HepG2 (cell line): ENCODE measurements around the gene ETFA. TPM values are rescaled to one million over a fixed set of nuclear protein-coding genes. Genes with fewer than 3 reads are reported as not detected.

Experiments used
- ATAC-seq: fragments of 200-7000 bp; cut with Tn5 transposase; 3 replicates; pipeline ENCODE4 v1.9.1; 2020; ENCODE audit warnings: mild to moderate bottlenecking, moderate library complexity
- BruUV-seq: library from RNA; stranded (reverse); fragments of 400-500 nt; replicated peaks from 2 replicates; lab custom pipeline; 2021; lab: Mats Ljungman, UMichigan
- CTCF ChIA-PET: fragments of 300-600 bp; formaldehyde crosslinking; extraction: SDS; loops from one replicate; lab custom pipeline; 2021; ENCODE audit warnings: low total read pairs, inconsistent platforms, low intra/inter-chr PET ratio; lab: Yijun Ruan, JAX
- POLR2A ChIA-PET: fragments of 350-600 bp; sonication (Branson Sonifier 250); formaldehyde crosslinking; loops from one replicate; lab custom pipeline; 2020; ENCODE audit warnings: antibody characterized with exemption, inconsistent platforms; lab: Yijun Ruan, JAX
- DNase-seq: peaks from one replicate; pipeline ENCODE4 v3.0.0-alpha.2; 2015; ENCODE audit warnings: low spot score
- FAIRE-seq: peaks from 3 replicates; lab custom pipeline; 2011; peaks lifted over from hg19 to GRCh38; lab: Jason Lieb, UNC
- H2AFZ ChIP-seq: one replicate; pipeline ENCODE4 v1.6.1; 2011; ENCODE audit warnings: low read length, inconsistent platforms
- H3K27ac ChIP-seq: fragments of 300-600 bp; 3 replicates; pipeline ENCODE4 v1.8.0; 2011; ENCODE audit warnings: mixed run types, mild to moderate bottlenecking, mixed read lengths, low read length, inconsistent platforms; ENCODE audit not compliant: insufficient read depth; ENCODE audit errors: extremely low read length
- H3K27me3 ChIP-seq, 2 experiments: fragments of 200-600 bp in 1 of 2; 2 replicates in 1 of 2; 3 replicates in 1 of 2; pipeline versions ENCODE4 v1.6.0 to v1.8.0; 2011; ENCODE audit warnings: low read length in 2 of 2, mild to moderate bottlenecking in 2 of 2, moderate library complexity in 2 of 2, inconsistent platforms in 1 of 2; ENCODE audit not compliant: insufficient read depth in 2 of 2, control insufficient read depth in 1 of 2
- H3K36me3 ChIP-seq, 2 experiments: fragments of 200-600 bp in 1 of 2; replicated peaks in 1 of 2; 2 replicates in 1 of 2; 3 replicates in 1 of 2; pipeline versions ENCODE4 v1.5.1 to v1.8.0; 2011; ENCODE audit warnings: low read length in 2 of 2, inconsistent platforms in 1 of 2; ENCODE audit not compliant: insufficient read depth in 2 of 2, control insufficient read depth in 1 of 2
- H3K4me1 ChIP-seq: 2 replicates; pipeline ENCODE4 v1.5.1; 2012; ENCODE audit warnings: low read length, inconsistent platforms; ENCODE audit not compliant: insufficient read depth
- H3K4me2 ChIP-seq: 2 replicates; pipeline ENCODE4 v1.6.0; 2011; ENCODE audit warnings: low read depth, low read length, inconsistent platforms
- H3K4me3 ChIP-seq, 3 experiments: fragments of 200-600 bp in 1 of 3; sonication (generic), shearing (Covaris generic) in 1 of 3; replicated peaks in 1 of 3; 2 replicates each; pipeline ENCODE4 v1.5.1; 2011 to 2016; ENCODE audit warnings: low read length in 3 of 3, inconsistent platforms in 2 of 3, low read depth in 2 of 3, mild to moderate bottlenecking in 2 of 3, control low read depth in 1 of 3, mixed read lengths in 1 of 3; ENCODE audit not compliant: insufficient read depth in 1 of 3
- H3K79me2 ChIP-seq: one replicate; pipeline ENCODE4 v1.6.1; 2011; ENCODE audit warnings: low read length, inconsistent platforms; ENCODE audit not compliant: insufficient read depth
- H3K9ac ChIP-seq: 2 replicates; pipeline ENCODE4 v1.6.0; 2011; ENCODE audit warnings: mild to moderate bottlenecking, low read depth, low read length, inconsistent platforms; ENCODE audit not compliant: insufficient read depth
- H3K9me3 ChIP-seq: 2 replicates; pipeline ENCODE4 v1.5.1; 2012; ENCODE audit warnings: mild to moderate bottlenecking, low read length
- H4K20me1 ChIP-seq: 2 replicates; pipeline ENCODE4 v1.6.0; 2011; ENCODE audit warnings: inconsistent platforms, mild to moderate bottlenecking, low read length, moderate library complexity; ENCODE audit not compliant: insufficient read depth
- GATA4 ChIP-seq: sonication (generic); IDR thresholded peaks from 2 replicates; pipeline ENCODE4 v1.6.1; 2016; ENCODE audit warnings: antibody characterized with exemption, low read depth, borderline replicate concordance
- IRX3 ChIP-seq: sonication (generic); formaldehyde crosslinking; IDR thresholded peaks from 2 replicates; pipeline ENCODE4 v1.8.1; 2023; ENCODE audit warnings: mild to moderate bottlenecking, low read depth, missing genetic modification reagents, borderline replicate concordance
- KAT8 ChIP-seq: IDR thresholded peaks from 2 replicates; pipeline ENCODE4 v1.6.1; 2016; ENCODE audit warnings: missing genetic modification reagents, missing compliant biosample characterization
- KDM3A ChIP-seq: IDR thresholded peaks from 2 replicates; pipeline ENCODE4 v1.6.1; 2018; ENCODE audit warnings: low read depth, missing compliant biosample characterization
- KDM4B ChIP-seq: sonication (generic); formaldehyde crosslinking; IDR thresholded peaks from 2 replicates; pipeline ENCODE4 v1.4.0; 2020; ENCODE audit warnings: missing genetic modification reagents
- MIXL1 ChIP-seq: IDR thresholded peaks from 2 replicates; pipeline ENCODE4 v1.6.1; 2016
- PCBP1 ChIP-seq: fragments of 200-400 bp; formaldehyde crosslinking; IDR thresholded peaks from 2 replicates; pipeline ENCODE4 v1.6.1; 2017; ENCODE audit warnings: mild to moderate bottlenecking, low read depth, low read length, borderline replicate concordance
- PHF8 ChIP-seq: sonication (generic); formaldehyde crosslinking; IDR thresholded peaks from 2 replicates; pipeline ENCODE4 v1.5.0; 2020; ENCODE audit warnings: missing genetic modification reagents
- THYN1 ChIP-seq: sonication (generic); formaldehyde crosslinking; IDR thresholded peaks from 2 replicates; pipeline ENCODE4 v1.8.1; 2023; ENCODE audit warnings: low read depth, mild to moderate bottlenecking, moderate library complexity, missing genetic modification reagents, borderline replicate concordance
- ZNF343 ChIP-seq: sonication (generic); formaldehyde crosslinking; IDR thresholded peaks from 2 replicates; pipeline ENCODE4 v1.4.0; 2020; ENCODE audit warnings: mild to moderate bottlenecking, missing genetic modification reagents
- ZNF615 ChIP-seq: sonication (generic); formaldehyde crosslinking; IDR thresholded peaks from 2 replicates; pipeline ENCODE4 v1.5.0; 2020; ENCODE audit warnings: mild to moderate bottlenecking, missing genetic modification reagents, borderline replicate concordance
- ZNF780A ChIP-seq: sonication (generic); formaldehyde crosslinking; IDR thresholded peaks from 2 replicates; pipeline ENCODE4 v1.8.0; 2022; ENCODE audit warnings: mild to moderate bottlenecking, missing genetic modification reagents, moderate library complexity
- ZSCAN21 ChIP-seq: sonication (generic); formaldehyde crosslinking; IDR thresholded peaks from 2 replicates; pipeline ENCODE4 v1.8.0; 2022; ENCODE audit warnings: mild to moderate bottlenecking, missing genetic modification reagents, moderate library complexity, borderline replicate concordance
- WGBS: methylation state at CpG from one replicate; pipeline ENCODE4 v1.1.6; 2017; ENCODE audit warnings: low lambda C conversion rate; 5-methylcytosine and 5-hydroxymethylcytosine counted together
- in situ Hi-C: cut with HindIII; loops from 2 replicates; pipeline ENCODE4 v1.10.0; 2017; ENCODE audit warnings: low pct_unique_long_range_greater_than_20kb; ENCODE audit not compliant: extremely low pct_ligation_motif_present
- intact Hi-C: fragments of 100-400 bp; cut with micrococcal nuclease; formaldehyde crosslinking; loops from one replicate; pipeline ENCODE4 v1.10.0; 2022; ENCODE audit not compliant: unreplicated experiment
- polyA plus RNA-seq, 8 experiments: library from polyadenylated mRNA; depleted of rRNA in 3 of 8; stranded (reverse) in 7 of 8; unstranded in 1 of 8; fragments of >200 nt; fragmentation: Illumina TruSeq in 4 of 8; extraction: Trizol in 4 of 8; gene quantifications; 2 replicates each; pipeline versions ENCODE4 v1.2.1 to v1.2.3, GENCODE V29; 2011 to 2016; ENCODE audit warnings: low read depth in 4 of 8, missing spikeins in 1 of 8, mixed read lengths in 1 of 8; ENCODE audit not compliant: insufficient read depth in 1 of 8
- total RNA-seq, 5 experiments: library from RNA; depleted of rRNA; stranded (reverse); fragments of >200 nt; fragmentation: Illumina TruSeq; extraction: Trizol; gene quantifications; 2 replicates each; pipeline ENCODE4 v1.2.3, GENCODE V29; 2016; ENCODE audit warnings: low read depth in 1 of 5
- TF ChIP-seq, protein P1 (sequence below): sonication (generic); formaldehyde crosslinking; IDR thresholded peaks from 2 replicates; pipeline ENCODE4 v1.5.1; 2020; ENCODE audit warnings: missing genetic modification reagents, mild to moderate bottlenecking, borderline replicate concordance
- TF ChIP-seq, protein P2 (sequence below): sonication (generic); formaldehyde crosslinking; IDR thresholded peaks from 2 replicates; pipeline ENCODE4 v1.4.0; 2020; ENCODE audit warnings: missing genetic modification reagents, borderline replicate concordance
- TF ChIP-seq, protein P3 (sequence below): sonication (generic); formaldehyde crosslinking; IDR thresholded peaks from 2 replicates; pipeline ENCODE4 v1.8.0; 2022; ENCODE audit warnings: mild to moderate bottlenecking, missing genetic modification reagents, moderate library complexity
- TF ChIP-seq, protein P4 (sequence below): sonication (generic); formaldehyde crosslinking; IDR thresholded peaks from 2 replicates; pipeline ENCODE4 v1.8.0; 2022; ENCODE audit warnings: low read depth, missing genetic modification reagents

Gene ETFA
- total and polyA plus RNA-seq, 2 of the 13 experiments (the other 11 are each of a cell fraction or from before 2014, with no cell fraction given) = 291 to 396 TPM

DNA sequence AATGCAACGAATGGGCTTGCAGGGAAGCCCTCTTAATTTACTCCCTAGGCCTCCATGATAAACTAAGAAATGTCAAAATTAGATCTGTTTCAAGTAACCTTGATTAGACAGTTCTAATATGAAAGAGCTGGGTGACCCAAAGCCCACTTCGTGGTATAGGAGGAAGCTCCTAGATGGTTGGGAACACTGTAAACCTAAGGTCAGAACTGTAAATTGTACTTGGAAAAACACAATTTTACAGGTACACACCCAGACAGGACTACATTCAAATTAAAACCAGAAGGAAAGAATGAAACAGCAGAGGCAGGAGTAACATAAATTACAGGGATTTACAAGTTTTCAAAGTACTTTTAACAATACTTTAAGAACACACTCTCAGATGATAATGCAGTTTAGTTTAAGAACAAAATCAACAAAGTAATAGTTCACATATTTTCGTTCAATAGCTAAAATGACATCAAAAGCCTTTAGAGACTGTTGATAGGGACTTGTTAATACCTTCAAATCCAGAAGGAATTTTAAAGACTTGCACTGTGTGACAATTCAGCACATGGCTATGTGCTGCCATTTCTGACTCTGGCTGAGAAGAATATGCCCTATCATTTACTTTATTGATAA, 43.7 kb upstream of the ETFA start:
- Histone ChIP-seq H3K27ac (no peak overlapping the region), H3K4me3 (no peak overlapping the region), H3K4me1 (no peaks in the 10 kb centered on the region), H3K4me2 (no peak overlapping the region), H3K79me2 (no peaks in the 10 kb centered on the region), H2AFZ (no peak overlapping the region), H3K27me3 (no peaks in the 10 kb centered on the region), H3K9ac (no peak overlapping the region), H3K9me3 (no peaks in the 10 kb centered on the region), H3K36me3 (no peaks in the 10 kb centered on the region), H4K20me1 (no peaks in the 10 kb centered on the region)
- ATAC-seq (no peak), DNase-seq (no peak), FAIRE-seq (no peak)
- no TSS peak for BruUV-seq
- WGBS = 73% methylated on average over 3 of the region's 3 CpGs
- ChIA-PET POLR2A (interaction anchor here (1.0 kb wide), 1 partner anchor 9 kb away, joined by 3 read pairs; no protein-coding TSS in a partner anchor), CTCF (no interaction called here)
- intact Hi-C loops (no loop called here), in situ Hi-C loops (no loop called here)
- TF ChIP-seq MIXL1 (CRISPR knock-in tag) (no peak), PHF8 (CRISPR knock-in tag) (no peak), ZNF343 (CRISPR knock-in tag) (no peak), ZSCAN21 (no peak), KAT8 (CRISPR knock-in tag) (no peak), PCBP1 (no peak), THYN1 (CRISPR knock-in tag) (no peak), KDM3A (CRISPR knock-in tag) (no peak), ZNF780A (CRISPR knock-in tag) (no peak), ZNF615 (CRISPR knock-in tag) (no peak), IRX3 (CRISPR knock-in tag) (no peak), KDM4B (CRISPR knock-in tag) (no peak), GATA4 (no peak)
- TF ChIP-seq, protein P1, sequence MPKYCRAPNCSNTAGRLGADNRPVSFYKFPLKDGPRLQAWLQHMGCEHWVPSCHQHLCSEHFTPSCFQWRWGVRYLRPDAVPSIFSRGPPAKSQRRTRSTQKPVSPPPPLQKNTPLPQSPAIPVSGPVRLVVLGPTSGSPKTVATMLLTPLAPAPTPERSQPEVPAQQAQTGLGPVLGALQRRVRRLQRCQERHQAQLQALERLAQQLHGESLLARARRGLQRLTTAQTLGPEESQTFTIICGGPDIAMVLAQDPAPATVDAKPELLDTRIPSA (CRISPR knock-in tag) = no peak
- TF ChIP-seq, protein P2, sequence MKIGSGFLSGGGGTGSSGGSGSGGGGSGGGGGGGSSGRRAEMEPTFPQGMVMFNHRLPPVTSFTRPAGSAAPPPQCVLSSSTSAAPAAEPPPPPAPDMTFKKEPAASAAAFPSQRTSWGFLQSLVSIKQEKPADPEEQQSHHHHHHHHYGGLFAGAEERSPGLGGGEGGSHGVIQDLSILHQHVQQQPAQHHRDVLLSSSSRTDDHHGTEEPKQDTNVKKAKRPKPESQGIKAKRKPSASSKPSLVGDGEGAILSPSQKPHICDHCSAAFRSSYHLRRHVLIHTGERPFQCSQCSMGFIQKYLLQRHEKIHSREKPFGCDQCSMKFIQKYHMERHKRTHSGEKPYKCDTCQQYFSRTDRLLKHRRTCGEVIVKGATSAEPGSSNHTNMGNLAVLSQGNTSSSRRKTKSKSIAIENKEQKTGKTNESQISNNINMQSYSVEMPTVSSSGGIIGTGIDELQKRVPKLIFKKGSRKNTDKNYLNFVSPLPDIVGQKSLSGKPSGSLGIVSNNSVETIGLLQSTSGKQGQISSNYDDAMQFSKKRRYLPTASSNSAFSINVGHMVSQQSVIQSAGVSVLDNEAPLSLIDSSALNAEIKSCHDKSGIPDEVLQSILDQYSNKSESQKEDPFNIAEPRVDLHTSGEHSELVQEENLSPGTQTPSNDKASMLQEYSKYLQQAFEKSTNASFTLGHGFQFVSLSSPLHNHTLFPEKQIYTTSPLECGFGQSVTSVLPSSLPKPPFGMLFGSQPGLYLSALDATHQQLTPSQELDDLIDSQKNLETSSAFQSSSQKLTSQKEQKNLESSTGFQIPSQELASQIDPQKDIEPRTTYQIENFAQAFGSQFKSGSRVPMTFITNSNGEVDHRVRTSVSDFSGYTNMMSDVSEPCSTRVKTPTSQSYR = no peak
- TF ChIP-seq, protein P3, sequence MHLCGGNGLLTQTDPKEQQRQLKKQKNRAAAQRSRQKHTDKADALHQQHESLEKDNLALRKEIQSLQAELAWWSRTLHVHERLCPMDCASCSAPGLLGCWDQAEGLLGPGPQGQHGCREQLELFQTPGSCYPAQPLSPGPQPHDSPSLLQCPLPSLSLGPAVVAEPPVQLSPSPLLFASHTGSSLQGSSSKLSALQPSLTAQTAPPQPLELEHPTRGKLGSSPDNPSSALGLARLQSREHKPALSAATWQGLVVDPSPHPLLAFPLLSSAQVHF (CRISPR knock-in tag) = no peak
- TF ChIP-seq, protein P4, sequence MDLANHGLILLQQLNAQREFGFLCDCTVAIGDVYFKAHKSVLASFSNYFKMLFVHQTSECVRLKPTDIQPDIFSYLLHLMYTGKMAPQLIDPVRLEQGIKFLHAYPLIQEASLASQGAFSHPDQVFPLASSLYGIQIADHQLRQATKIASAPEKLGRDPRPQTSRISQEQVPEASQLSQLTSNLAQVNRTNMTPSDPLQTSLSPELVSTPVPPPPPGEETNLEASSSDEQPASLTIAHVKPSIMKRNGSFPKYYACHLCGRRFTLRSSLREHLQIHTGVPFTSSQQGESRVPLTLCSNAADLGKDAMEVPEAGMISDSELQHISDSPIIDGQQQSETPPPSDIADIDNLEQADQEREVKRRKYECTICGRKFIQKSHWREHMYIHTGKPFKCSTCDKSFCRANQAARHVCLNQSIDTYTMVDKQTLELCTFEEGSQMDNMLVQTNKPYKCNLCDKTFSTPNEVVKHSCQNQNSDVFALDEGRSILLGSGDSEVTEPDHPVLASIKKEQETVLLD (CRISPR knock-in tag) = no peak
